Measurements from ENCODE around the gene ULK4. TPM values are rescaled to one million over a fixed set of nuclear protein-coding genes. Genes with fewer than 3 reads are reported as not detected.

Gene ULK4
- total RNA-seq, 1 donor from 2014 or later, result 9.1 TPM

GRCh38 chr3:41297750-41298149, 664.2 kb downstream of the ULK4 start:
- no peaks in the 10 kb centered on the region for H3K36me3 Mint-ChIP-seq (ENCODE audit: unreplicated experiment)
- no peaks in the 10 kb centered on the region for H3K4me1 Mint-ChIP-seq (ENCODE audit: unreplicated experiment)
- no peak for DNase-seq (ENCODE audit: extremely low spot score, unreplicated experiment)
- no peaks in the 10 kb centered on the region for H3K9me3 Mint-ChIP-seq (ENCODE audit: unreplicated experiment)
- H3K4me3 Mint-ChIP-seq (ENCODE audit: unreplicated experiment), result no peak overlapping the region
- no peak for TF ChIP-seq CTCF (IDR thresholded peaks at IDR 0.05)
- no peak overlapping the region for H3K27ac Mint-ChIP-seq (ENCODE audit: unreplicated experiment)
- H3K27me3 Mint-ChIP-seq (ENCODE audit: unreplicated experiment), result peaks cover 2% of the 10 kb centered on the region

GRCh38 chr3:41296556-41296955, 665.3 kb downstream of the ULK4 start:
- no peak for DNase-seq (ENCODE audit: extremely low spot score, unreplicated experiment)
- Mint-ChIP-seq H3K9me3 (ENCODE audit: unreplicated experiment) (no peaks in the 10 kb centered on the region), H3K4me1 (ENCODE audit: unreplicated experiment) (no peaks in the 10 kb centered on the region), H3K36me3 (ENCODE audit: unreplicated experiment) (no peaks in the 10 kb centered on the region), H3K27me3 (ENCODE audit: unreplicated experiment) (peaks cover 2% of the 10 kb centered on the region), H3K4me3 (ENCODE audit: unreplicated experiment) (no peak overlapping the region), H3K27ac (ENCODE audit: unreplicated experiment) (no peak overlapping the region)
- no peak for TF ChIP-seq CTCF (IDR thresholded peaks at IDR 0.05)

- Mint-ChIP-seq H3K4me1 (ENCODE audit: unreplicated experiment) (no peaks in the 10 kb centered on the region), H3K4me3 (ENCODE audit: unreplicated experiment) (no peak overlapping the region), H3K9me3 (ENCODE audit: unreplicated experiment) (no peaks in the 10 kb centered on the region), H3K36me3 (ENCODE audit: unreplicated experiment) (no peaks in the 10 kb centered on the region), H3K27me3 (ENCODE audit: unreplicated experiment) (no peaks in the 10 kb centered on the region), H3K27ac (ENCODE audit: unreplicated experiment) (no peak overlapping the region)
- TF ChIP-seq CTCF (IDR thresholded peaks at IDR 0.05), result no peak
- no peak for DNase-seq (ENCODE audit: extremely low spot score, unreplicated experiment)
These were observed 666.2 kb downstream of the ULK4 start for GRCh38 chr3:41295740-41296139.

GRCh38 chr3:41293169-41293681, 668.7 kb downstream of the ULK4 start:
- no peaks in the 10 kb centered on the region for H3K27me3 Mint-ChIP-seq (ENCODE audit: unreplicated experiment)
- no peak overlapping the region for H3K4me3 Mint-ChIP-seq (ENCODE audit: unreplicated experiment)
- H3K36me3 Mint-ChIP-seq (ENCODE audit: unreplicated experiment), result no peaks in the 10 kb centered on the region

GRCh38 chr3:41290736-41291135, 671.2 kb downstream of the ULK4 start:
- H3K4me1 Mint-ChIP-seq (ENCODE audit: unreplicated experiment), result no peaks in the 10 kb centered on the region
- TF ChIP-seq CTCF (IDR thresholded peaks at IDR 0.05), result no peak
- DNase-seq (ENCODE audit: extremely low spot score, unreplicated experiment), result no peak
- no peaks in the 10 kb centered on the region for H3K27me3 Mint-ChIP-seq (ENCODE audit: unreplicated experiment)
- no peak overlapping the region for H3K27ac Mint-ChIP-seq (ENCODE audit: unreplicated experiment)
- no peaks in the 10 kb centered on the region for H3K9me3 Mint-ChIP-seq (ENCODE audit: unreplicated experiment)
- no peak overlapping the region for H3K4me3 Mint-ChIP-seq (ENCODE audit: unreplicated experiment)
- no peaks in the 10 kb centered on the region for H3K36me3 Mint-ChIP-seq (ENCODE audit: unreplicated experiment)

More at GRCh38 chr3:41293169-41293681, 668.7 kb downstream of the ULK4 start:
- Mint-ChIP-seq H3K4me1 (ENCODE audit: unreplicated experiment) (no peaks in the 10 kb centered on the region), H3K9me3 (ENCODE audit: unreplicated experiment) (no peaks in the 10 kb centered on the region), H3K27ac (ENCODE audit: unreplicated experiment) (no peak overlapping the region)
- no peak for TF ChIP-seq CTCF (IDR thresholded peaks at IDR 0.05)
- no peak for DNase-seq (ENCODE audit: extremely low spot score, unreplicated experiment)

Measured in osteocyte (in vitro differentiated cells).